HepG2 (cell line): Measurements from ENCODE around the gene MYO9A. TPM values are rescaled to one million over a fixed set of nuclear protein-coding genes. Genes with fewer than 3 reads are reported as not detected.

Source experiments
- ATAC-seq: fragments of 200-7000 bp; cut with Tn5 transposase; 3 replicates; pipeline ENCODE4 v1.9.1; 2020; ENCODE audit warnings: mild to moderate bottlenecking, moderate library complexity
- BruUV-seq: library from RNA; stranded (reverse); fragments of 400-500 nt; replicated peaks from 2 replicates; lab custom pipeline; 2021; lab: Mats Ljungman, UMichigan
- CTCF ChIA-PET: fragments of 300-600 bp; formaldehyde crosslinking; extraction: SDS; loops from one replicate; lab custom pipeline; 2021; ENCODE audit warnings: low total read pairs, inconsistent platforms, low intra/inter-chr PET ratio; lab: Yijun Ruan, JAX
- POLR2A ChIA-PET: fragments of 350-600 bp; sonication (Branson Sonifier 250); formaldehyde crosslinking; loops from one replicate; lab custom pipeline; 2020; ENCODE audit warnings: antibody characterized with exemption, inconsistent platforms; lab: Yijun Ruan, JAX
- DNase-seq: peaks from one replicate; pipeline ENCODE4 v3.0.0-alpha.2; 2015; ENCODE audit warnings: low spot score
- FAIRE-seq: peaks from 3 replicates; lab custom pipeline; 2011; peaks lifted over from hg19 to GRCh38; lab: Jason Lieb, UNC
- H2AFZ ChIP-seq: one replicate; pipeline ENCODE4 v1.6.1; 2011; ENCODE audit warnings: low read length, inconsistent platforms
- H3K27ac ChIP-seq: fragments of 300-600 bp; 3 replicates; pipeline ENCODE4 v1.8.0; 2011; ENCODE audit warnings: mixed run types, mild to moderate bottlenecking, mixed read lengths, low read length, inconsistent platforms; ENCODE audit not compliant: insufficient read depth; ENCODE audit errors: extremely low read length
- H3K27me3 ChIP-seq, 2 experiments: fragments of 200-600 bp in 1 of 2; 2 replicates in 1 of 2; 3 replicates in 1 of 2; pipeline versions ENCODE4 v1.6.0 to v1.8.0; 2011; ENCODE audit warnings: low read length in 2 of 2, mild to moderate bottlenecking in 2 of 2, moderate library complexity in 2 of 2, inconsistent platforms in 1 of 2; ENCODE audit not compliant: insufficient read depth in 2 of 2, control insufficient read depth in 1 of 2
- H3K36me3 ChIP-seq, 2 experiments: fragments of 200-600 bp in 1 of 2; replicated peaks in 1 of 2; 2 replicates in 1 of 2; 3 replicates in 1 of 2; pipeline versions ENCODE4 v1.5.1 to v1.8.0; 2011; ENCODE audit warnings: low read length in 2 of 2, inconsistent platforms in 1 of 2; ENCODE audit not compliant: insufficient read depth in 2 of 2, control insufficient read depth in 1 of 2
- H3K4me1 ChIP-seq: 2 replicates; pipeline ENCODE4 v1.5.1; 2012; ENCODE audit warnings: low read length, inconsistent platforms; ENCODE audit not compliant: insufficient read depth
- H3K4me2 ChIP-seq: 2 replicates; pipeline ENCODE4 v1.6.0; 2011; ENCODE audit warnings: low read depth, low read length, inconsistent platforms
- H3K4me3 ChIP-seq, 3 experiments: fragments of 200-600 bp in 1 of 3; sonication (generic), shearing (Covaris generic) in 1 of 3; replicated peaks in 1 of 3; 2 replicates each; pipeline ENCODE4 v1.5.1; 2011 to 2016; ENCODE audit warnings: low read length in 3 of 3, inconsistent platforms in 2 of 3, low read depth in 2 of 3, mild to moderate bottlenecking in 2 of 3, control low read depth in 1 of 3, mixed read lengths in 1 of 3; ENCODE audit not compliant: insufficient read depth in 1 of 3
- H3K79me2 ChIP-seq: one replicate; pipeline ENCODE4 v1.6.1; 2011; ENCODE audit warnings: low read length, inconsistent platforms; ENCODE audit not compliant: insufficient read depth
- H3K9ac ChIP-seq: 2 replicates; pipeline ENCODE4 v1.6.0; 2011; ENCODE audit warnings: mild to moderate bottlenecking, low read depth, low read length, inconsistent platforms; ENCODE audit not compliant: insufficient read depth
- H3K9me3 ChIP-seq: 2 replicates; pipeline ENCODE4 v1.5.1; 2012; ENCODE audit warnings: mild to moderate bottlenecking, low read length
- H4K20me1 ChIP-seq: 2 replicates; pipeline ENCODE4 v1.6.0; 2011; ENCODE audit warnings: inconsistent platforms, mild to moderate bottlenecking, low read length, moderate library complexity; ENCODE audit not compliant: insufficient read depth
- IRX3 ChIP-seq: sonication (generic); formaldehyde crosslinking; IDR thresholded peaks from 2 replicates; pipeline ENCODE4 v1.8.1; 2023; ENCODE audit warnings: mild to moderate bottlenecking, low read depth, missing genetic modification reagents, borderline replicate concordance
- NFE2L2 ChIP-seq: fragments of 150-350 bp; IDR thresholded peaks from 2 replicates; pipeline ENCODE4 v1.6.1; 2014; ENCODE audit warnings: low read length
- REL ChIP-seq: sonication (generic); formaldehyde crosslinking; conservative IDR thresholded peaks from 2 replicates; pipeline ENCODE4 v1.8.0; 2022; ENCODE audit warnings: mild to moderate bottlenecking, missing genetic modification reagents, moderate library complexity
- SKI ChIP-seq: fragments of 450-650 bp; IDR thresholded peaks from one replicate; pipeline ENCODE4 v1.6.1; 2018; ENCODE audit warnings: mild to moderate bottlenecking; ENCODE audit not compliant: partially characterized antibody
- U2AF1 ChIP-seq: fragments of 200-400 bp; formaldehyde crosslinking; optimal IDR thresholded peaks from 2 replicates; pipeline ENCODE3; 2017; ENCODE audit warnings: mild to moderate bottlenecking, low read depth, low read length
- ZBTB21 ChIP-seq: sonication (generic); formaldehyde crosslinking; IDR thresholded peaks from 2 replicates; pipeline ENCODE4 v1.4.0; 2020; ENCODE audit warnings: missing genetic modification reagents
- ZNF160 ChIP-seq: sonication (generic); formaldehyde crosslinking; IDR thresholded peaks from 2 replicates; pipeline ENCODE4 v1.8.0; 2022; ENCODE audit warnings: mild to moderate bottlenecking, inconsistent platforms, missing genetic modification reagents
- ZNF468 ChIP-seq: sonication (generic); formaldehyde crosslinking; IDR thresholded peaks from 2 replicates; pipeline ENCODE4 v1.8.0; 2022; ENCODE audit warnings: mild to moderate bottlenecking, moderate library complexity, missing genetic modification reagents
- ZNF670 ChIP-seq: sonication (generic); formaldehyde crosslinking; IDR thresholded peaks from 2 replicates; pipeline ENCODE4 v1.8.0; 2022; ENCODE audit warnings: mild to moderate bottlenecking, missing genetic modification reagents, borderline replicate concordance
- ZNF746 ChIP-seq: sonication (generic); formaldehyde crosslinking; IDR thresholded peaks from 2 replicates; pipeline ENCODE4 v1.8.0; 2022; ENCODE audit warnings: mild to moderate bottlenecking, missing genetic modification reagents
- WGBS: methylation state at CpG from one replicate; pipeline ENCODE4 v1.1.6; 2017; ENCODE audit warnings: low lambda C conversion rate; 5-methylcytosine and 5-hydroxymethylcytosine counted together
- in situ Hi-C: cut with HindIII; loops from 2 replicates; pipeline ENCODE4 v1.10.0; 2017; ENCODE audit warnings: low pct_unique_long_range_greater_than_20kb; ENCODE audit not compliant: extremely low pct_ligation_motif_present
- intact Hi-C: fragments of 100-400 bp; cut with micrococcal nuclease; formaldehyde crosslinking; loops from one replicate; pipeline ENCODE4 v1.10.0; 2022; ENCODE audit not compliant: unreplicated experiment
- polyA plus RNA-seq, 8 experiments: library from polyadenylated mRNA; depleted of rRNA in 3 of 8; stranded (reverse) in 7 of 8; unstranded in 1 of 8; fragments of >200 nt; fragmentation: Illumina TruSeq in 4 of 8; extraction: Trizol in 4 of 8; gene quantifications; 2 replicates each; pipeline versions ENCODE4 v1.2.1 to v1.2.3, GENCODE V29; 2011 to 2016; ENCODE audit warnings: low read depth in 4 of 8, missing spikeins in 1 of 8, mixed read lengths in 1 of 8; ENCODE audit not compliant: insufficient read depth in 1 of 8
- total RNA-seq, 5 experiments: library from RNA; depleted of rRNA; stranded (reverse); fragments of >200 nt; fragmentation: Illumina TruSeq; extraction: Trizol; gene quantifications; 2 replicates each; pipeline ENCODE4 v1.2.3, GENCODE V29; 2016; ENCODE audit warnings: low read depth in 1 of 5
- TF ChIP-seq, protein P1 (sequence below): sonication (generic); formaldehyde crosslinking; IDR thresholded peaks from 2 replicates; pipeline ENCODE4 v1.5.0; 2020; ENCODE audit warnings: missing genetic modification reagents
- TF ChIP-seq, protein P2 (sequence below), 2 experiments: fragments of 450-650 bp in 1 of 2; sonication (generic) in 1 of 2; formaldehyde crosslinking in 1 of 2; IDR thresholded peaks; 2 replicates each; pipeline versions ENCODE4 v1.6.1 to v1.8.0; 2016 to 2022; ENCODE audit warnings: antibody characterized with exemption in 1 of 2, mild to moderate bottlenecking in 1 of 2, missing genetic modification reagents in 1 of 2

Gene MYO9A
- total and polyA plus RNA-seq, 2 of the 13 experiments (the other 11 are each of a cell fraction or from before 2014, with no cell fraction given), result 4.8 to 15.3 TPM

DNA sequence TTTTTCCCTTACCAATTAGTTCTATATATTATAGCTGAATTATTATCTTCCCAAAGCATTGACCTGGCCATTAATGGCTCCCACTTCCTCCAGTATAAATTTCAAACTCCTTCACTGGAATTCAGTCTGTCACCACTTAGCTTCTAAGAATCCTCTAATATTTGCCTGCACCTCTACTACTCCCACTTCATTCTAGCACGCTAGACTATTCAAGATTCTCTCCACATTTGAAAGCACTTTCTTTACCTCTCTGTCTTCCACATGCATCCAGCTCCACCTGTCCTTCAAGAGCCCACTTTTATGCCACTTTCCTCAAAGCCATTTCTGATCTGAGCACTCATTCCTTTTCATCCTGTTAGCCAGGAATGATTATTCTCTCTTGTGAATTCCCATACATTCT is 15.3 kb upstream of the MYO9A start (continued):
- no peak for TF ChIP-seq ZNF160 (CRISPR knock-in tag)
- no peak for TF ChIP-seq SKI
- no peak for TF ChIP-seq IRX3 (CRISPR knock-in tag)
- no peak for TF ChIP-seq ZNF468 (CRISPR knock-in tag)
- TF ChIP-seq, all 625 proteins: peak for 0

DNA sequence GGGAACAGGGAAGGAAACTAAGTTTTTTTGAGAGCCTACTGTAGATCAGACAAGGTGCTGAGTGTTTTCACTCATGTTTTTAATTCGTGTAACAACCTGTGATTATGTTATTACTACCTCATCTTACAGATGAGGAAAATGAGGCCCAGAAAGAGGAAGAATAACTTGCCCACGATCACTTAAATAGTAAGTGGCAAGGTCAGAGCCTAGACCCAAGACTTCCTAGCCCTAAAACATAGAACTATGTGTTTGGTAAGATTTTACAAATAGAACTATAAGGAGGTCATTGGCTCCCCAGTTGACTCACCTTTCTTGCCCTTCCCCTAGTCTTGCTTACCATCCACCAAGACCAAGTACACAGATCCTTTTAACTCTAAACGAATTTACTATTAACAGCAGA is 14.0 kb upstream of the MYO9A start:
- H3K27me3 ChIP-seq, result no peaks in the 10 kb centered on the region
- DNase-seq, result no peak
- in situ Hi-C loops, result no loop called here
- H3K4me1 ChIP-seq, result peaks cover 16% of the 10 kb centered on the region; the same call in 1 of the 2 replicates
- POLR2A ChIA-PET, result no interaction called here
- no peak overlapping the region for H2AFZ ChIP-seq
- 25% methylated on average over 3 of the region's 3 CpGs for WGBS
- no peak overlapping the region for H3K4me3 ChIP-seq
- FAIRE-seq, result no peak
- H3K79me2 ChIP-seq, result no peaks in the 10 kb centered on the region
- intact Hi-C loops, result no loop called here
- CTCF ChIA-PET, result no interaction called here
- H3K4me2 ChIP-seq, result no peak overlapping the region
- H3K9me3 ChIP-seq, result no peaks in the 10 kb centered on the region
- no TSS peak for BruUV-seq
- H3K9ac ChIP-seq, result no peak overlapping the region
- H4K20me1 ChIP-seq, result no peaks in the 10 kb centered on the region
- no peak overlapping the region for H3K27ac ChIP-seq
- ATAC-seq, result no peak
- H3K36me3 ChIP-seq, result no peaks in the 10 kb centered on the region
- TF ChIP-seq, protein P1, sequence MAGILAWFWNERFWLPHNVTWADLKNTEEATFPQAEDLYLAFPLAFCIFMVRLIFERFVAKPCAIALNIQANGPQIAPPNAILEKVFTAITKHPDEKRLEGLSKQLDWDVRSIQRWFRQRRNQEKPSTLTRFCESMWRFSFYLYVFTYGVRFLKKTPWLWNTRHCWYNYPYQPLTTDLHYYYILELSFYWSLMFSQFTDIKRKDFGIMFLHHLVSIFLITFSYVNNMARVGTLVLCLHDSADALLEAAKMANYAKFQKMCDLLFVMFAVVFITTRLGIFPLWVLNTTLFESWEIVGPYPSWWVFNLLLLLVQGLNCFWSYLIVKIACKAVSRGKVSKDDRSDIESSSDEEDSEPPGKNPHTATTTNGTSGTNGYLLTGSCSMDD, result no peak
- TF ChIP-seq ZBTB21 (CRISPR knock-in tag), result no peak
- no peak for TF ChIP-seq NFE2L2
- TF ChIP-seq REL (CRISPR knock-in tag), result no peak
- TF ChIP-seq ZNF160 (CRISPR knock-in tag), result no peak
- TF ChIP-seq ZNF670 (CRISPR knock-in tag), result no peak
- no peak for TF ChIP-seq ZNF746 (CRISPR knock-in tag)
- TF ChIP-seq, protein P2, sequence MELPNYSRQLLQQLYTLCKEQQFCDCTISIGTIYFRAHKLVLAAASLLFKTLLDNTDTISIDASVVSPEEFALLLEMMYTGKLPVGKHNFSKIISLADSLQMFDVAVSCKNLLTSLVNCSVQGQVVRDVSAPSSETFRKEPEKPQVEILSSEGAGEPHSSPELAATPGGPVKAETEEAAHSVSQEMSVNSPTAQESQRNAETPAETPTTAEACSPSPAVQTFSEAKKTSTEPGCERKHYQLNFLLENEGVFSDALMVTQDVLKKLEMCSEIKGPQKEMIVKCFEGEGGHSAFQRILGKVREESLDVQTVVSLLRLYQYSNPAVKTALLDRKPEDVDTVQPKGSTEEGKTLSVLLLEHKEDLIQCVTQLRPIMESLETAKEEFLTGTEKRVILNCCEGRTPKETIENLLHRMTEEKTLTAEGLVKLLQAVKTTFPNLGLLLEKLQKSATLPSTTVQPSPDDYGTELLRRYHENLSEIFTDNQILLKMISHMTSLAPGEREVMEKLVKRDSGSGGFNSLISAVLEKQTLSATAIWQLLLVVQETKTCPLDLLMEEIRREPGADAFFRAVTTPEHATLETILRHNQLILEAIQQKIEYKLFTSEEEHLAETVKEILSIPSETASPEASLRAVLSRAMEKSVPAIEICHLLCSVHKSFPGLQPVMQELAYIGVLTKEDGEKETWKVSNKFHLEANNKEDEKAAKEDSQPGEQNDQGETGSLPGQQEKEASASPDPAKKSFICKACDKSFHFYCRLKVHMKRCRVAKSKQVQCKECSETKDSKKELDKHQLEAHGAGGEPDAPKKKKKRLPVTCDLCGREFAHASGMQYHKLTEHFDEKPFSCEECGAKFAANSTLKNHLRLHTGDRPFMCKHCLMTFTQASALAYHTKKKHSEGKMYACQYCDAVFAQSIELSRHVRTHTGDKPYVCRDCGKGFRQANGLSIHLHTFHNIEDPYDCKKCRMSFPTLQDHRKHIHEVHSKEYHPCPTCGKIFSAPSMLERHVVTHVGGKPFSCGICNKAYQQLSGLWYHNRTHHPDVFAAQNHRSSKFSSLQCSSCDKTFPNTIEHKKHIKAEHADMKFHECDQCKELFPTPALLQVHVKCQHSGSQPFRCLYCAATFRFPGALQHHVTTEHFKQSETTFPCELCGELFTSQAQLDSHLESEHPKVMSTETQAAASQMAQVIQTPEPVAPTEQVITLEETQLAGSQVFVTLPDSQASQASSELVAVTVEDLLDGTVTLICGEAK (IDR thresholded peaks at IDR 0.05), result no peak
- TF ChIP-seq, protein P2 (CRISPR knock-in tag; IDR thresholded peaks at IDR 0.05), result no peak
- no peak for TF ChIP-seq U2AF1
